HG03442 (cell line): Measurements from ENCODE around the gene FKBP5.
"Not testable (repeated sequence)": the region's sequence is repeated elsewhere in the genome, so short reads cannot be mapped to it uniquely, and the experiment has no call there.

Experiments
- ATAC-seq: cut with Tn5 transposase; IDR thresholded peaks from one replicate; pipeline ENCODE4 v1.9.1; 2021; ENCODE audit warnings: mild to moderate bottlenecking, moderate library complexity; ENCODE audit not compliant: unreplicated experiment

The FKBP5 gene

GRCh38 chr6:35552285-35552917 lies 136.3 kb downstream of the FKBP5 start:
- no peak for ATAC-seq

- ATAC-seq = no peak
Observed at GRCh38 chr6:35550437-35550836, 138.3 kb downstream of the FKBP5 start.

- ATAC-seq = no peak
Observed at GRCh38 chr6:35547676-35548075, 141.0 kb downstream of the FKBP5 start.

- no peak for ATAC-seq
Observed at GRCh38 chr6:35544769-35545361, 143.8 kb downstream of the FKBP5 start.

GRCh38 chr6:35543459-35544193 lies 145.1 kb downstream of the FKBP5 start:
- ATAC-seq = no peak

GRCh38 chr6:35541836-35542235 lies 146.9 kb downstream of the FKBP5 start:
- ATAC-seq = no peak

- ATAC-seq = no peak
Observed at GRCh38 chr6:35539223-35539622, 149.5 kb downstream of the FKBP5 start.

- not testable (repeated sequence) for ATAC-seq
Observed at GRCh38 chr6:35535847-35536246, 152.9 kb downstream of the FKBP5 start.

- ATAC-seq = no peak
Observed at GRCh38 chr6:35534407-35535170, 154.1 kb downstream of the FKBP5 start.

- ATAC-seq = no peak
Observed at GRCh38 chr6:35533981-35534380, 154.7 kb downstream of the FKBP5 start.

GRCh38 chr6:35532126-35532525 lies 156.6 kb downstream of the FKBP5 start:
- ATAC-seq = no peak

GRCh38 chr6:35524380-35525020 lies 164.2 kb downstream of the FKBP5 start:
- ATAC-seq = no peak
